ENCODE measurements around the gene SEMA4G.

DNA sequence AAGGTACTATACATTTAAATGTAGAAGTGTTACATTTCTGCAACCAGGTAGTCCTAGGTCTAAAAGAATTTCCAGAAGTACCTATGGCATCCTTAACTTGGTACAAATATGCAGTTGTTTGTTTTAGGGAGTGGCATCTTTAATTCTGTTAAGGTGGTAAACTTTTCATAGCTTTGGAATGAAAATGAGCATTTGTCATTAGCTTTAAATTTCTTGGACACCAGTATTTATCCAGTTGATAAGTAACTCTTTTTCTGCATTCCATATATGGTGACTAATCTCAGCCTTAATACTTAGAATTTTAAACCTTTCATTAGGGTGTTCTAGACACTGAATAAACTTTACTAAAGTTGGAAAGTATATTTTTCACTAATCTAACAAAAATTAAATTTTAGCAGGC, 45.7 kb upstream of the SEMA4G start:
- no peak for TF ChIP-seq BACH1 (IDR thresholded peaks at IDR 0.05; ENCODE audit: low read length)
- TF ChIP-seq, protein P1, sequence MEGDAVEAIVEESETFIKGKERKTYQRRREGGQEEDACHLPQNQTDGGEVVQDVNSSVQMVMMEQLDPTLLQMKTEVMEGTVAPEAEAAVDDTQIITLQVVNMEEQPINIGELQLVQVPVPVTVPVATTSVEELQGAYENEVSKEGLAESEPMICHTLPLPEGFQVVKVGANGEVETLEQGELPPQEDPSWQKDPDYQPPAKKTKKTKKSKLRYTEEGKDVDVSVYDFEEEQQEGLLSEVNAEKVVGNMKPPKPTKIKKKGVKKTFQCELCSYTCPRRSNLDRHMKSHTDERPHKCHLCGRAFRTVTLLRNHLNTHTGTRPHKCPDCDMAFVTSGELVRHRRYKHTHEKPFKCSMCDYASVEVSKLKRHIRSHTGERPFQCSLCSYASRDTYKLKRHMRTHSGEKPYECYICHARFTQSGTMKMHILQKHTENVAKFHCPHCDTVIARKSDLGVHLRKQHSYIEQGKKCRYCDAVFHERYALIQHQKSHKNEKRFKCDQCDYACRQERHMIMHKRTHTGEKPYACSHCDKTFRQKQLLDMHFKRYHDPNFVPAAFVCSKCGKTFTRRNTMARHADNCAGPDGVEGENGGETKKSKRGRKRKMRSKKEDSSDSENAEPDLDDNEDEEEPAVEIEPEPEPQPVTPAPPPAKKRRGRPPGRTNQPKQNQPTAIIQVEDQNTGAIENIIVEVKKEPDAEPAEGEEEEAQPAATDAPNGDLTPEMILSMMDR (IDR thresholded peaks at IDR 0.05; ENCODE audit: control extremely low read depth in 1 of 3, insufficient read depth in 1 of 3, low read depth in 1 of 3, low read length in 3 of 3) = no peak
- no peak for TF ChIP-seq YY1 (IDR thresholded peaks at IDR 0.05; ENCODE audit: low read depth, low read length)
- no peak for TF ChIP-seq SAP30 (IDR thresholded peaks at IDR 0.05; ENCODE audit: insufficient read depth, insufficient replicate concordance, low read length)
- no peak for TF ChIP-seq EP300 (IDR thresholded peaks at IDR 0.05; ENCODE audit: borderline replicate concordance in 1 of 2, low read depth in 2 of 2, low read length in 2 of 2)
- no peak for TF ChIP-seq MAFK (IDR thresholded peaks at IDR 0.05; ENCODE audit: low read depth, low read length)
- no peak for TF ChIP-seq GABPA (IDR thresholded peaks at IDR 0.05; ENCODE audit: borderline replicate concordance, insufficient read depth, low read length)
- TF ChIP-seq POLR2AphosphoS5 (IDR thresholded peaks at IDR 0.05; ENCODE audit: low read depth, low read length) = no peak
- no peak for TF ChIP-seq TBP (IDR thresholded peaks at IDR 0.05; ENCODE audit: low read depth, low read length)

All from H1 (cell line).